K562 (cell line): ENCODE results near the gene ADIPOQ. TPM values are rescaled to one million over a fixed set of nuclear protein-coding genes. Genes with fewer than 3 reads are reported as not detected.

ENCODE experiments used
- ATAC-seq: fragments of 200-7000 bp; cut with Tn5 transposase; 3 replicates; pipeline ENCODE4 v1.9.1; 2020; ENCODE audit warnings: moderate library complexity
- BruUV-seq: library from RNA; stranded (reverse); fragments of 400-500 nt; replicated peaks from 2 replicates; lab custom pipeline; 2021; lab: Mats Ljungman, UMichigan
- CTCF ChIA-PET: fragments of 300-600 bp; formaldehyde crosslinking; extraction: SDS; loops from one replicate; lab custom pipeline; 2021; ENCODE audit warnings: low intra/inter-chr PET ratio; lab: Yijun Ruan, JAX
- POLR2A ChIA-PET: fragments of 300-600, 350-650 bp; sonication (Branson Sonifier 250); formaldehyde crosslinking; extraction: SDS; loops from one replicate; lab custom pipeline; 2021; ENCODE audit warnings: antibody characterized with exemption, inconsistent platforms; lab: Yijun Ruan, JAX
- DNase-seq, 4 experiments: peaks; one replicate each; pipeline versions ENCODE4 v3.0.0 to v3.0.0-alpha.2; 2011 to 2018; ENCODE audit warnings: low spot score in 3 of 4, mixed read lengths in 3 of 4; ENCODE audit errors: extremely low read depth in 1 of 4
- FAIRE-seq: peaks from 2 replicates; lab custom pipeline; 2011; peaks lifted over from hg19 to GRCh38; lab: Jason Lieb, UNC
- H2AFZ ChIP-seq: 2 replicates; pipeline ENCODE4 v1.6.0; 2011; ENCODE audit warnings: low read depth, low read length, control low read depth, inconsistent platforms
- H3K27ac ChIP-seq: fragments of 200-600 bp; 3 replicates; pipeline ENCODE4 v1.8.0; 2011; ENCODE audit warnings: low read depth, mild to moderate bottlenecking, control low read depth, inconsistent platforms, low read length, moderate library complexity, mixed read lengths; ENCODE audit errors: extremely low read depth
- H3K27me3 ChIP-seq, 2 experiments: fragments of 300-600 bp in 1 of 2; 2 replicates in 1 of 2; 3 replicates in 1 of 2; pipeline versions ENCODE4 v1.6.0 to v1.8.0; 2011; ENCODE audit warnings: inconsistent platforms in 2 of 2, low read length in 2 of 2, mild to moderate bottlenecking in 1 of 2, mixed read lengths in 1 of 2, moderate library complexity in 1 of 2; ENCODE audit not compliant: control insufficient read depth in 2 of 2, insufficient read depth in 2 of 2
- H3K36me3 ChIP-seq: fragments of 300-600 bp; 3 replicates; pipeline ENCODE4 v1.8.0; 2011; ENCODE audit warnings: mild to moderate bottlenecking, low read length, inconsistent platforms; ENCODE audit not compliant: control insufficient read depth, insufficient read depth
- H3K4me1 ChIP-seq, 2 experiments: fragments of 200-600 bp in 1 of 2; replicated peaks in 1 of 2; 2 replicates in 1 of 2; 3 replicates in 1 of 2; pipeline versions ENCODE4 v1.5.1 to v1.8.0; 2011; ENCODE audit warnings: inconsistent platforms in 2 of 2, low read length in 2 of 2, mild to moderate bottlenecking in 1 of 2, mixed read lengths in 1 of 2, moderate library complexity in 1 of 2; ENCODE audit not compliant: control insufficient read depth in 2 of 2, insufficient read depth in 2 of 2
- H3K4me2 ChIP-seq: 2 replicates; pipeline ENCODE4 v1.6.1; 2011; ENCODE audit warnings: low read length, control low read depth, inconsistent platforms, mixed read lengths; ENCODE audit not compliant: insufficient read depth
- H3K4me3 ChIP-seq: fragments of 200-600 bp; sonication (generic), shearing (Covaris generic); 2 replicates; pipeline ENCODE4 v1.5.1; 2016; ENCODE audit warnings: control low read depth, inconsistent platforms
- H3K79me2 ChIP-seq: fragments of 200-600 bp; 3 replicates; pipeline ENCODE4 v1.8.0; 2011; ENCODE audit warnings: low read length, inconsistent platforms; ENCODE audit not compliant: control insufficient read depth, insufficient read depth
- H3K9ac ChIP-seq, 2 experiments: 2 replicates each; pipeline versions ENCODE4 v1.6.0 to v1.6.1; 2011; ENCODE audit warnings: low read depth in 2 of 2, low read length in 2 of 2, control low read depth in 1 of 2, inconsistent platforms in 1 of 2, mild to moderate bottlenecking in 1 of 2, mixed read lengths in 1 of 2; ENCODE audit not compliant: insufficient read depth in 1 of 2
- H3K9me1 ChIP-seq: one replicate; pipeline ENCODE4 v1.6.0; 2011; ENCODE audit warnings: inconsistent platforms, mild to moderate bottlenecking, low read length, moderate library complexity; ENCODE audit not compliant: control insufficient read depth, insufficient read depth
- H3K9me3 ChIP-seq: replicated peaks from 2 replicates; pipeline ENCODE4 v1.5.1; 2011; ENCODE audit warnings: low read depth, low read length, inconsistent platforms; ENCODE audit not compliant: control insufficient read depth, insufficient read depth
- H4K20me1 ChIP-seq: replicated peaks from 2 replicates; pipeline ENCODE4 v1.6.1; 2011; ENCODE audit warnings: low read length, inconsistent platforms, mixed read lengths; ENCODE audit not compliant: control insufficient read depth, insufficient read depth
- FOXJ3 ChIP-seq: sonication (generic); formaldehyde crosslinking; IDR thresholded peaks from 2 replicates; pipeline ENCODE4 v1.4.0; 2020; ENCODE audit warnings: mild to moderate bottlenecking, missing genetic modification reagents
- FOXK1 ChIP-seq: sonication (generic); formaldehyde crosslinking; IDR thresholded peaks from 2 replicates; pipeline ENCODE4 v1.8.0; 2022; ENCODE audit warnings: missing genetic modification reagents, mild to moderate bottlenecking, borderline replicate concordance
- ZBED1 ChIP-seq: IDR thresholded peaks from 2 replicates; pipeline ENCODE4 v1.6.1; 2014
- ZNF431 ChIP-seq: sonication (generic); formaldehyde crosslinking; IDR thresholded peaks from 2 replicates; pipeline ENCODE4 v1.8.0; 2022; ENCODE audit warnings: mild to moderate bottlenecking, missing genetic modification reagents
- ZNF780A ChIP-seq: fragments of 250-450 bp; sonication (Bioruptor Pico); IDR thresholded peaks from 2 replicates; pipeline ENCODE4 v1.5.0; 2021; ENCODE audit warnings: mild to moderate bottlenecking
- WGBS: fragments of 100-300 bp; shearing (Covaris generic); methylation state at CpG from one replicate; pipeline ENCODE4 v1.1.6; 2016; ENCODE audit warnings: low coverage, mixed read lengths; ENCODE audit not compliant: insufficient coverage; ENCODE audit errors: missing lambda C conversion rate; 5-methylcytosine and 5-hydroxymethylcytosine counted together
- in situ Hi-C: fragments of 300-500 bp; cut with MboI; formaldehyde crosslinking; loops from 4 replicates; pipeline ENCODE4 v1.15.0; 2018; ENCODE audit warnings: inconsistent platforms, mixed read lengths
- intact Hi-C: fragments of 100-400 bp; cut with micrococcal nuclease; formaldehyde crosslinking; loops from 2 replicates; pipeline ENCODE4 v1.14.2; 2022
- polyA plus RNA-seq, 8 experiments: library from polyadenylated mRNA; depleted of rRNA in 4 of 8; stranded (reverse) in 5 of 8; unstranded in 3 of 8; fragments of >200 nt; fragmentation: Nextera tagmentation in 2 of 8; fragmentation: Illumina TruSeq in 1 of 8; extraction: Ambion mirVana in 2 of 8; extraction: Trizol in 1 of 8; gene quantifications; 2 replicates each; pipeline versions ENCODE4 v1.2.1 to v1.2.3, GENCODE V29; 2011 to 2014; ENCODE audit warnings: inconsistent platforms in 1 of 8, missing spikeins in 1 of 8
- total RNA-seq, 7 experiments: library from RNA; depleted of rRNA in 6 of 7; stranded (reverse); fragments of >200 nt in 6 of 7; fragmentation: Illumina TruSeq in 2 of 7; extraction: Trizol in 2 of 7; gene quantifications; 2 replicates each; pipeline versions ENCODE4 v1.2.1 to v1.2.3, GENCODE V29; 2011 to 2021; ENCODE audit warnings: low replicate concordance in 1 of 7
- TF ChIP-seq, protein P1 (sequence below): fragments of 250-450 bp; sonication (Bioruptor Pico); IDR thresholded peaks from 2 replicates; pipeline ENCODE4 v1.6.1; 2021; ENCODE audit warnings: mild to moderate bottlenecking
- TF ChIP-seq, protein P2 (sequence below): sonication (generic); IDR thresholded peaks from 2 replicates; pipeline ENCODE4 v1.6.1; 2016
- TF ChIP-seq, protein P3 (sequence below), 2 experiments: fragments of 450-650 bp; conservative IDR thresholded peaks; 2 replicates each; pipeline ENCODE4 v1.6.1; 2017; ENCODE audit warnings: mild to moderate bottlenecking in 2 of 2, moderate library complexity in 2 of 2

Gene ADIPOQ
- total and polyA plus RNA-seq, 9 of the 15 experiments (the other 6 are each of a cell fraction or from before 2014, with no cell fraction given): 0.01 to 0.04 (median 0.03) TPM; not detected in 4

DNA sequence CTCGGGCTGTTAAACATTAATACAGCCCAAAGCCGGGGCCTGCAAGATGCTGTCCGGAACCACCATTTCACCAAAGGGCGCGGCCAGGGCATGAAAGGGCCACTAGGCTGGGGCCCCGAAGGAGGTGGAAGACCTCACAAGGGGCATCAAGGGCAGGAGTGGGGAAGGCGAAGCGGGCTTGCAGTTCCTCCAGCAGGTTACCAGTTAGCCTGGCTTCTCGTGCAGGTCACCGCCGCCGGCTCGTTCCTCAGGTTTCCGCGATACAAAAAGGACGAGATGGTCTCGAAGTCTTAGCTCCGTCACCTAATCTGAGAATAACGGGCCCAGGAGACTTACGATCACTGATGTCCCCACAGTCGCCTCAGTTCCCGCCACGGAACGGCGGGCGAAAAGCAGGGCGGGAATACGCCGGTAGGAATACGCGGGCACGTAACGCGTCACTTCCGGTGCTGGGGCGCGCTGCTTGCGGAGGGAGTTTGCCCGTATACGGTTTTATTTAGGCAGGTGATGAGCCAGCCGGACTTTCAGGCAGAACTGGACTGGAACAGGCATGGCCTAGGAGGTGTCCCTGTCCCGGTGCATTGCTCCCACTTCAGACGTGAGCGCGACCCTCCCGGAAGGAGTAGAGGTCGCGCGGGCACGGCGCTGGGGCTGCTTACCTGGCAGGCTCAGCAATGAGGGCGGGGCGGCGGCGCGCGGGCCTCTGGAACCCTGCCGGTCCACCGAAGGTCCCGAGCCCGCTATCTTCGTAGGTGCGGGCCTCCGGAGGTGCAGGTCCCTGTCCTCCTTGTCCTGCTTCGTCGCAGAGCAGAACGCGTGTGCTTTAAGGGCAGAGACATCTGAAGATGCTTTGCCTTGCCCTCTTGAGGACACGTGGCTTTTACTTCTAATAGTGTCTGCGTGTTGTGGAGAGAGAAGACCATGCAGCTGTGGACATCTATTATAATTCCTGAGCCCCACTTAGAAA is 36.1 kb upstream of the ADIPOQ start, which contains the start of gene RFC4 (continued):
- TF ChIP-seq, protein P1, sequence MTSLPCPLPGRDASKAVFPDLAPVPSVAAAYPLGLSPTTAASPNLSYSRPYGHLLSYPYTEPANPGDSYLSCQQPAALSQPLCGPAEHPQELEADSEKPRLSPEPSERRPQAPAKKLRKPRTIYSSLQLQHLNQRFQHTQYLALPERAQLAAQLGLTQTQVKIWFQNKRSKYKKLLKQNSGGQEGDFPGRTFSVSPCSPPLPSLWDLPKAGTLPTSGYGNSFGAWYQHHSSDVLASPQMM (CRISPR knock-in tag): no peak
- 0 out of 2 replicates have a peak, but pooled peaks have one; percentile 20 for TF ChIP-seq FOXK1 (CRISPR knock-in tag)
- TF ChIP-seq, all 486 proteins: peak for 163

DNA sequence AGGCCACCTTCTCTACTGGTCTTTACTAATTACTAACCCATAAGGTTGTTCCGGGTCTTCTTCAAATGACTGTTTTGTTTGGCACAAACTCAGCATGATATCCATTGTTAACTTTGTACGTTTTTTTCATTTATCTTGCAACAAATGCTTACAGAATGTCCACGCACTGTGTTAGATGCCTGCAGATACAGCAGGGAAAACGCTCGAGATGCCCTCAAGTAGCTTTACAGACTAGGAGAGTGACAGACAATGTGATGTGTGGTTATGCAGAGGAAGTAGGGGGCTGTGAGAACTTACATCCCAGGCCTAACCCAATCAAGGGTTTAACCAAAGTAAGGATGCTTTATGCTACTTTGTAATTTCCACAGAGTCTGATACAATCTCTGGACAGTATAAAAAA is 35.3 kb upstream of the ADIPOQ start:
- Histone ChIP-seq H3K4me3 (peak overlapping the region; percentile 77), H4K20me1 (no peaks in the 10 kb centered on the region), H3K79me2 (peaks cover 45% of the 10 kb centered on the region), H3K9me1 (no peaks in the 10 kb centered on the region), H3K36me3 (peaks cover 34% of the 10 kb centered on the region), H3K4me2 (peak overlapping the region; percentile 93), H3K27me3 (no peaks in the 10 kb centered on the region), H3K4me1 (peaks cover 4 to 17% of the 10 kb centered on the region in 2 experiments), H3K9me3 (no peaks in the 10 kb centered on the region), H2AFZ (peak overlapping the region; percentile 96), H3K27ac (peak overlapping the region; percentile 91), H3K9ac (peak overlapping the region; percentile 95 to 98; a peak in 3 of 4 replicates)
- ChIA-PET CTCF (no interaction called here), POLR2A (interaction anchor here (0.6 to 1.3 kb wide), 5 partner anchors 11 to 332 kb away, joined by 3 to 7 read pairs (median 4); partner anchors contain the start of genes EIF4A2 and RPL39L)
- DNase-seq (peak in 1 of 4 experiments; percentile 27), FAIRE-seq (peak; percentile 57), ATAC-seq (peak; percentile 15)
- in situ Hi-C loops (no loop called here), intact Hi-C loops (no loop called here)
- 12% methylated on average over 5 of the region's 5 CpGs for WGBS
- no TSS peak for BruUV-seq
- TF ChIP-seq ZNF780A (CRISPR knock-in tag) (no peak), ZBED1 (no peak), FOXJ3 (CRISPR knock-in tag) (no peak), ZNF431 (CRISPR knock-in tag) (0 out of 2 replicates have a peak, but pooled peaks have one; percentile 40)
- TF ChIP-seq, protein P2, sequence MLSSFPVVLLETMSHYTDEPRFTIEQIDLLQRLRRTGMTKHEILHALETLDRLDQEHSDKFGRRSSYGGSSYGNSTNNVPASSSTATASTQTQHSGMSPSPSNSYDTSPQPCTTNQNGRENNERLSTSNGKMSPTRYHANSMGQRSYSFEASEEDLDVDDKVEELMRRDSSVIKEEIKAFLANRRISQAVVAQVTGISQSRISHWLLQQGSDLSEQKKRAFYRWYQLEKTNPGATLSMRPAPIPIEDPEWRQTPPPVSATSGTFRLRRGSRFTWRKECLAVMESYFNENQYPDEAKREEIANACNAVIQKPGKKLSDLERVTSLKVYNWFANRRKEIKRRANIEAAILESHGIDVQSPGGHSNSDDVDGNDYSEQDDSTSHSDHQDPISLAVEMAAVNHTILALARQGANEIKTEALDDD: peak; percentile 69; the same call in 1 of the 2 replicates
- TF ChIP-seq, protein P3, sequence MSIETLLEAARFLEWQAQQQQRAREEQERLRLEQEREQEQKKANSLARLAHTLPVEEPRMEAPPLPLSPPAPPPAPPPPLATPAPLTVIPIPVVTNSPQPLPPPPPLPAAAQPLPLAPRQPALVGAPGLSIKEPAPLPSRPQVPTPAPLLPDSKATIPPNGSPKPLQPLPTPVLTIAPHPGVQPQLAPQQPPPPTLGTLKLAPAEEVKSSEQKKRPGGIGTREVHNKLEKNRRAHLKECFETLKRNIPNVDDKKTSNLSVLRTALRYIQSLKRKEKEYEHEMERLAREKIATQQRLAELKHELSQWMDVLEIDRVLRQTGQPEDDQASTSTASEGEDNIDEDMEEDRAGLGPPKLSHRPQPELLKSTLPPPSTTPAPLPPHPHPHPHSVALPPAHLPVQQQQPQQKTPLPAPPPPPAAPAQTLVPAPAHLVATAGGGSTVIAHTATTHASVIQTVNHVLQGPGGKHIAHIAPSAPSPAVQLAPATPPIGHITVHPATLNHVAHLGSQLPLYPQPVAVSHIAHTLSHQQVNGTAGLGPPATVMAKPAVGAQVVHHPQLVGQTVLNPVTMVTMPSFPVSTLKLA (conservative IDR thresholded peaks at IDR 0.05): no peak
